IMR-90 (cell line): ENCODE data around the gene ARHGAP15.

ENCODE experiments used
- POLR2A ChIP-seq: IDR thresholded peaks from 2 replicates; pipeline ENCODE4 v1.6.1; 2012; ENCODE audit warnings: mild to moderate bottlenecking, low read depth, low read length
- TF ChIP-seq, protein P1 (sequence below): conservative IDR thresholded peaks from 2 replicates; pipeline ENCODE4 v1.5.1; 2012; ENCODE audit warnings: mild to moderate bottlenecking, low read depth, low read length, improper control_type of control experiment

DNA sequence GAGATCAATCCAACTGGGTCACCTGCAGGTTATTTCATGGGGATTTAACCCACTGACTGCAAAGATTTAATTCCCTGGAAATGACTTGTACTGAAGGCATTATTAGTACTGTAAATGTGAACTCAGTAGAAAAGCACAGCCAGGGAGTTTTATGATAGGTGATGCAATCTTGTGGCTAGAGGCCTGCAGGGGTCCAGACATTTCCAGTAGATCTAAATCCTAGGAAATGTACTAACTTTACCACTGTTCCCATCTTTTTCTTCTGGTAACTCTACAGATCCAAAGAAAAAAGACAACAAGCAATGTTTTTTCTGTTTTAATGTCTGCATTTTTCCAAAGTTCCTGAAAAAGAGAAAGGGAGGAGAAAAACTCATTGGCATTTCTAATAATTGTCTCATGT lies 500.1 kb downstream of the ARHGAP15 start:
- TF ChIP-seq, protein P1, sequence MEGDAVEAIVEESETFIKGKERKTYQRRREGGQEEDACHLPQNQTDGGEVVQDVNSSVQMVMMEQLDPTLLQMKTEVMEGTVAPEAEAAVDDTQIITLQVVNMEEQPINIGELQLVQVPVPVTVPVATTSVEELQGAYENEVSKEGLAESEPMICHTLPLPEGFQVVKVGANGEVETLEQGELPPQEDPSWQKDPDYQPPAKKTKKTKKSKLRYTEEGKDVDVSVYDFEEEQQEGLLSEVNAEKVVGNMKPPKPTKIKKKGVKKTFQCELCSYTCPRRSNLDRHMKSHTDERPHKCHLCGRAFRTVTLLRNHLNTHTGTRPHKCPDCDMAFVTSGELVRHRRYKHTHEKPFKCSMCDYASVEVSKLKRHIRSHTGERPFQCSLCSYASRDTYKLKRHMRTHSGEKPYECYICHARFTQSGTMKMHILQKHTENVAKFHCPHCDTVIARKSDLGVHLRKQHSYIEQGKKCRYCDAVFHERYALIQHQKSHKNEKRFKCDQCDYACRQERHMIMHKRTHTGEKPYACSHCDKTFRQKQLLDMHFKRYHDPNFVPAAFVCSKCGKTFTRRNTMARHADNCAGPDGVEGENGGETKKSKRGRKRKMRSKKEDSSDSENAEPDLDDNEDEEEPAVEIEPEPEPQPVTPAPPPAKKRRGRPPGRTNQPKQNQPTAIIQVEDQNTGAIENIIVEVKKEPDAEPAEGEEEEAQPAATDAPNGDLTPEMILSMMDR: no peak
- TF ChIP-seq POLR2A: no peak
